H9 (cell line): Measurements from ENCODE around the gene SGTB. TPM values are rescaled to one million over a fixed set of nuclear protein-coding genes. Genes with fewer than 3 reads are reported as not detected.
A peak's percentile ranks its signal among the peaks of the same experiment; 100 is the strongest.
"Not testable (repeated sequence)": the region's sequence is repeated elsewhere in the genome, so short reads cannot be mapped to it uniquely, and the experiment has no call there.

Experiments
- DNase-seq: peaks from one replicate; pipeline ENCODE4 v3.0.0-alpha.2; 2017
- H2AFZ ChIP-seq: one replicate; pipeline ENCODE4 v1.6.1; 2013; ENCODE audit warnings: mild to moderate bottlenecking, low read length, control low read depth, moderate library complexity
- H2AK5ac ChIP-seq: 2 replicates; pipeline ENCODE4 v1.6.1; 2013; ENCODE audit warnings: low read length, control low read depth, mixed read lengths; ENCODE audit not compliant: insufficient read length
- H2BK120ac ChIP-seq: one replicate; pipeline ENCODE4 v1.6.1; 2013; ENCODE audit warnings: low read depth, mild to moderate bottlenecking, low read length, control low read depth, inconsistent platforms; ENCODE audit not compliant: poor library complexity, severe bottlenecking
- H2BK12ac ChIP-seq: 2 replicates; pipeline ENCODE4 v1.6.1; 2013; ENCODE audit warnings: low read length, control low read depth, mixed read lengths, low read depth; ENCODE audit not compliant: insufficient read length
- H2BK15ac ChIP-seq: 2 replicates; pipeline ENCODE4 v1.6.1; 2013; ENCODE audit warnings: low read depth, low read length, control low read depth
- H2BK20ac ChIP-seq: one replicate; pipeline ENCODE4 v1.6.1; 2013; ENCODE audit warnings: low read depth, mild to moderate bottlenecking, low read length, control low read depth, inconsistent platforms; ENCODE audit not compliant: poor library complexity, severe bottlenecking
- H2BK5ac ChIP-seq: 2 replicates; pipeline ENCODE4 v1.6.1; 2013; ENCODE audit warnings: low read length, control low read depth, mixed read lengths; ENCODE audit not compliant: insufficient read length
- H3K14ac ChIP-seq: 2 replicates; pipeline ENCODE4 v1.6.1; 2013; ENCODE audit warnings: low read length, control low read depth; ENCODE audit not compliant: insufficient read depth
- H3K18ac ChIP-seq: 2 replicates; pipeline ENCODE4 v1.6.1; 2013; ENCODE audit warnings: low read depth, mild to moderate bottlenecking, mixed read lengths, low read length, control low read depth; ENCODE audit not compliant: insufficient read length
- H3K23ac ChIP-seq: 2 replicates; pipeline ENCODE4 v1.6.1; 2013; ENCODE audit warnings: low read length, control low read depth, mixed read lengths, low read depth; ENCODE audit not compliant: insufficient read length
- H3K23me2 ChIP-seq: 2 replicates; pipeline ENCODE4 v1.6.1; 2013; ENCODE audit warnings: low read depth, mild to moderate bottlenecking, mixed read lengths, low read length, control low read depth; ENCODE audit not compliant: insufficient read length, poor library complexity, severe bottlenecking
- H3K27ac ChIP-seq: 2 replicates; pipeline ENCODE4 v1.5.1; 2013; ENCODE audit warnings: low read length, control low read depth, mixed read lengths, low read depth; ENCODE audit not compliant: insufficient read length
- H3K27me3 ChIP-seq: 2 replicates; pipeline ENCODE4 v1.6.1; 2013; ENCODE audit warnings: low read length, control low read depth, inconsistent platforms; ENCODE audit not compliant: insufficient read depth
- H3K4ac ChIP-seq: 2 replicates; pipeline ENCODE4 v1.6.1; 2013; ENCODE audit warnings: low read depth, mild to moderate bottlenecking, control low read depth, inconsistent platforms, low read length, moderate library complexity
- H3K4me1 ChIP-seq: 2 replicates; pipeline ENCODE4 v1.6.1; 2013; ENCODE audit warnings: low read length, control low read depth, inconsistent platforms; ENCODE audit not compliant: insufficient read depth
- H3K4me2 ChIP-seq: 2 replicates; pipeline ENCODE4 v1.6.1; 2013; ENCODE audit warnings: low read length, control low read depth, mixed read lengths; ENCODE audit not compliant: insufficient read length, insufficient read depth
- H3K56ac ChIP-seq: 2 replicates; pipeline ENCODE4 v1.6.1; 2013; ENCODE audit warnings: low read depth, mild to moderate bottlenecking, mixed read lengths, low read length, control low read depth; ENCODE audit not compliant: insufficient read length
- H3K79me1 ChIP-seq: 2 replicates; pipeline ENCODE4 v1.6.1; 2013; ENCODE audit warnings: low read depth, mild to moderate bottlenecking, moderate library complexity, low read length, control low read depth, inconsistent platforms; ENCODE audit not compliant: insufficient read depth, poor library complexity, severe bottlenecking
- H3K79me2 ChIP-seq: 2 replicates; pipeline ENCODE4 v1.6.1; 2013; ENCODE audit warnings: low read length, control low read depth, inconsistent platforms; ENCODE audit not compliant: insufficient read depth
- H3K9ac ChIP-seq: 2 replicates; pipeline ENCODE4 v1.6.1; 2013; ENCODE audit warnings: low read length, control low read depth, mixed read lengths; ENCODE audit not compliant: insufficient read length; ENCODE audit errors: extremely low read depth
- H3K9me3 ChIP-seq: one replicate; pipeline ENCODE4 v1.6.1; 2013; ENCODE audit warnings: low read depth, low read length, inconsistent platforms; ENCODE audit not compliant: control insufficient read depth
- H3T11ph ChIP-seq: one replicate; pipeline ENCODE4 v1.6.1; 2013; ENCODE audit warnings: mild to moderate bottlenecking, low read length, control low read depth, inconsistent platforms
- H4K20me1 ChIP-seq: one replicate; pipeline ENCODE4 v1.6.1; 2013; ENCODE audit not compliant: control insufficient read depth, insufficient read length, insufficient read depth
- H4K5ac ChIP-seq: 2 replicates; pipeline ENCODE4 v1.6.1; 2013; ENCODE audit warnings: low read depth, mild to moderate bottlenecking, mixed read lengths, low read length, control low read depth; ENCODE audit not compliant: insufficient read length
- H4K8ac ChIP-seq: replicated peaks from 2 replicates; pipeline ENCODE4 v1.6.1; 2013; ENCODE audit warnings: low read length, control low read depth, mixed read lengths, low read depth; ENCODE audit not compliant: insufficient read length
- H4K91ac ChIP-seq: 2 replicates; pipeline ENCODE4 v1.6.1; 2013; ENCODE audit warnings: low read depth, mild to moderate bottlenecking, moderate library complexity, mixed read lengths, low read length, control low read depth; ENCODE audit not compliant: insufficient read length
- H3K27ac Mint-ChIP-seq, 3 experiments: 2 replicates in 2 of 3; 3 replicates in 1 of 3; pipeline ENCODE4 v1.8.0; 2020 to 2021; ENCODE audit warnings: mixed read lengths in 3 of 3, mild to moderate bottlenecking in 1 of 3, moderate library complexity in 1 of 3
- H3K27me3 Mint-ChIP-seq: 2 replicates; pipeline ENCODE4 v1.8.0; 2021; ENCODE audit warnings: low read depth, mild to moderate bottlenecking, moderate library complexity, mixed read lengths
- H3K36me3 Mint-ChIP-seq, 3 experiments: 2 replicates in 2 of 3; 3 replicates in 1 of 3; pipeline ENCODE4 v1.8.0; 2020 to 2021; ENCODE audit warnings: low read depth in 3 of 3, mixed read lengths in 3 of 3; ENCODE audit not compliant: insufficient read depth in 1 of 3
- H3K4me1 Mint-ChIP-seq, 2 experiments: 2 replicates each; pipeline ENCODE4 v1.8.0; 2020; ENCODE audit warnings: mixed read lengths in 2 of 2
- H3K4me3 Mint-ChIP-seq, 2 experiments: 2 replicates in 1 of 2; 3 replicates in 1 of 2; pipeline ENCODE4 v1.8.0; 2020 to 2021; ENCODE audit warnings: mild to moderate bottlenecking in 2 of 2, mixed read lengths in 2 of 2, moderate library complexity in 1 of 2
- H3K9me3 Mint-ChIP-seq, 2 experiments: 2 replicates in 1 of 2; 3 replicates in 1 of 2; pipeline ENCODE4 v1.8.0; 2020; ENCODE audit warnings: mild to moderate bottlenecking in 2 of 2, mixed read lengths in 2 of 2, moderate library complexity in 1 of 2
- whole genome bisulfite sequencing: extraction: QIAGEN DNeasy Blood & Tissue Kit; methylation state at CpG from one replicate; pipeline ENCODE4 v1.1.7; 2013; ENCODE audit warnings: missing lambda C conversion rate, low lambda C conversion rate, mixed read lengths; ENCODE audit not compliant: insufficient read length; ENCODE audit errors: extremely low coverage; 5-methylcytosine and 5-hydroxymethylcytosine counted together
- total RNA-seq: library from RNA; stranded (reverse); gene quantifications from 2 replicates; pipeline ENCODE4 v1.2.1, GENCODE V29; 2021

Gene SGTB
- total RNA-seq, 1 experiment from 2014 or later = 18.7 TPM

DNA sequence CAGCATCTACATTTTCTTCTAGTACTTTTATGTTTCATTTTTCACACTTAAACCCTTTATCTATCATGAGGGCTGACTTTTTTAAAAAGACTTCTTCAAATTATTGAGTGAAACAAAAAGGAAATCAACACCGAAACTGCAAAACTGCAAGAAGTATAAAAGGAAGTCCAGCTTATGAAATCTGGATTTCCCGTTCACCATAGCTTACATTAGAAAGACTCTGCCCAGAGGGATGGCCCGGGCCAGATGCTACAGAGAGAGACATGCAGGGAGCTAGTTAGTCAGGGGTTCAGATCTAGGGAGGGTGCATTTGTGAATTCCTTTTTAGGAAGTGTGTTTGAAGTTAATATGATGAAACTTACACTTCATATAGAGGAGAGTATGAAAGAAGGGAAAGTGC is 10.1 kb upstream of the SGTB start:
- H4K8ac ChIP-seq, H3K4me3 Mint-ChIP-seq, H3K4ac ChIP-seq, H2BK15ac ChIP-seq, H3K27me3 ChIP-seq, H2BK20ac ChIP-seq, H3K18ac ChIP-seq, H3K9ac ChIP-seq, H2BK5ac ChIP-seq, H3K27me3 Mint-ChIP-seq, H3K9me3 ChIP-seq, H3K23ac ChIP-seq, H3K4me1 ChIP-seq, H4K20me1 ChIP-seq, H2BK120ac ChIP-seq, H3K27ac ChIP-seq, H2AFZ ChIP-seq, H3K56ac ChIP-seq, DNase-seq, H3K14ac ChIP-seq, H4K5ac ChIP-seq, H3K9me3 Mint-ChIP-seq, H3K23me2 ChIP-seq, H4K91ac ChIP-seq, H3K4me2 ChIP-seq, H2AK5ac ChIP-seq, H3T11ph ChIP-seq, H2BK12ac ChIP-seq: not testable (repeated sequence)
- H3K4me1 Mint-ChIP-seq = peaks cover 25 to 26% of the 10 kb centered on the region in 2 experiments
- no CpG with 5 or more reads among the region's 3 CpGs for WGBS
- peak overlapping the region in 2 of 3 experiments; percentile 0 to 54; a peak in 1 of 7 replicates for H3K27ac Mint-ChIP-seq
- H3K79me2 ChIP-seq = peaks cover 28% of the 10 kb centered on the region; the same call in 1 of the 2 replicates
- peaks cover 8 to 16% (median 10%) of the 10 kb centered on the region in 3 experiments; a peak in 4 of 7 replicates for H3K36me3 Mint-ChIP-seq
- peaks cover 15% of the 10 kb centered on the region for H3K79me1 ChIP-seq
